NB4 (cell line): Measurements from ENCODE around the gene OR13J1.
A peak's percentile ranks its signal among the peaks of the same experiment; 100 is the strongest.

ENCODE experiments used
- DNase-seq: peaks from one replicate; pipeline ENCODE4 v3.0.0; 2010; ENCODE audit warnings: low read depth
- H3K4me3 ChIP-seq: one replicate; pipeline ENCODE4 v1.5.1; 2011; ENCODE audit warnings: mild to moderate bottlenecking, low read depth, low read length, moderate library complexity
- CTCF ChIP-seq: IDR thresholded peaks from one replicate; pipeline ENCODE4 v1.5.1; 2012; ENCODE audit warnings: low read depth, low read length
- MYC ChIP-seq: IDR thresholded peaks from 2 replicates; pipeline ENCODE4 v1.6.1; 2011; ENCODE audit warnings: low read depth, low read length
- POLR2A ChIP-seq: IDR thresholded peaks from 2 replicates; pipeline ENCODE4 v1.6.1; 2011; ENCODE audit warnings: mild to moderate bottlenecking; ENCODE audit not compliant: insufficient read length; ENCODE audit errors: extremely low read depth
- TF ChIP-seq, protein P1 (sequence below): IDR thresholded peaks from 2 replicates; pipeline ENCODE4 v1.6.1; 2011; ENCODE audit warnings: low read depth, low read length

Gene OR13J1

GRCh38 chr9:35841645-35841900 is 28.6 kb downstream of the OR13J1 start:
- no peak for DNase-seq
- no peak for TF ChIP-seq MYC
- H3K4me3 ChIP-seq = no peak overlapping the region

DNA sequence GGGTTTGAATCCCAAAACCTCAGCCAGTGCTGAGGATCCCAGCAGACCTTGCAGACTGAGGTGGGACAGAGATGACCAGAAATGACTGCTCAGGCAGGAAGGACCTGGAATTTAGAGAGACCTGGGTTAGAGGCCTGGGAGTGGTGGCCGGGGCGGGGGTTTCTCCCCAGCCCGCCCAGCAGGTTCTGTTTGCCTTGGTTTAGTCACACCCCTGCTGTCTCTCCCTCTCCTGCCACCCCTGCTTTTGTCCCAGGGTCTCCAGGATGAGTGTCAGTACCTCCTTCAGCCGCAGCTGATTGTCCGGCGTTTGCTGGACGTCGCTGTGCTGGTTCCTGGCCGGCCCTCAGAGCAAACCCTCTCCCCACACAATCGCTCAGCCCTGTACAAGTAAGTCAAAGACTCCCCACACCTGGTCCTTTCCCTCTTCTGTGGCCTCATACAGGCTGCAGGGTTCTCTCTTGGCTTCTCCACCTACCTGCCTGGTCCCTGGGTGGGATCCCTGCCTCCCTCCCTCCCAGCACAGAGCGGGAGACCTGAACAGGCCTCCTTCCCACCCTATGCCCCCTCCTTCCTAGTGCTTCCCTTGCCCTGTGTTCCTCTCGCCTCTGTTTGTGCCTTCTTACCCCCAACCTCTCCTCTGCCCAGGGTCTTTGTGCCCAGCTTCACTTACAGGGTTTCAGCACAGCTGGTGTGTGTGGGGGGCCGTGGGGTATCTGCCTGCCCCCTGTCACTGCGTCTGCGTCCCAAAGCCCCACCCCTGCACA is 29.1 kb downstream of the OR13J1 start:
- TF ChIP-seq CTCF (no peak), POLR2A (no peak)
- TF ChIP-seq, protein P1, sequence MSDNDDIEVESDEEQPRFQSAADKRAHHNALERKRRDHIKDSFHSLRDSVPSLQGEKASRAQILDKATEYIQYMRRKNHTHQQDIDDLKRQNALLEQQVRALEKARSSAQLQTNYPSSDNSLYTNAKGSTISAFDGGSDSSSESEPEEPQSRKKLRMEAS = no peak
- no peak for DNase-seq
- H3K4me3 ChIP-seq = no peak overlapping the region

DNA sequence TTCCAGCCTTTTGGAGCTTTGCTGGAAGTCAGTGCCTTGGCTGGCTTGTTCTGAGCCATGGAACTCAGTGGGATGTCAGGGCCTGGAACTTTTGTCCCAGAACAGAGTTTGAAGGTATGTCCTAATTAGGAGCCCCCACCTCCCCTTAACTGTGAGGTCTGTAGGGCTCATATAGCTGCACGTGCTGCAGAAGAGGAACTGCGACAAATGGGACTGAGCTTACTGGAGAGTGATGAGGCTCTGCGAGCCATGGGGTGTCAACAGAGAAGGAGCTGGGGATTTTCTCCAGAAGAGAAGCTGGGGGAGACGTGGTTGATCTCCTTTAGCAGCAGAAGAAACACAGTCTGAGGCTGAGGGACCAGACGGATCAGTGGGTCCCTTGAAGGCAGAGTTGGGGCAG is 30.3 kb downstream of the OR13J1 start:
- no peak for DNase-seq
- TF ChIP-seq, protein P1 = no peak
- TF ChIP-seq POLR2A = no peak
- no peak for TF ChIP-seq CTCF
- TF ChIP-seq MYC = no peak
- no peak overlapping the region for H3K4me3 ChIP-seq

DNA sequence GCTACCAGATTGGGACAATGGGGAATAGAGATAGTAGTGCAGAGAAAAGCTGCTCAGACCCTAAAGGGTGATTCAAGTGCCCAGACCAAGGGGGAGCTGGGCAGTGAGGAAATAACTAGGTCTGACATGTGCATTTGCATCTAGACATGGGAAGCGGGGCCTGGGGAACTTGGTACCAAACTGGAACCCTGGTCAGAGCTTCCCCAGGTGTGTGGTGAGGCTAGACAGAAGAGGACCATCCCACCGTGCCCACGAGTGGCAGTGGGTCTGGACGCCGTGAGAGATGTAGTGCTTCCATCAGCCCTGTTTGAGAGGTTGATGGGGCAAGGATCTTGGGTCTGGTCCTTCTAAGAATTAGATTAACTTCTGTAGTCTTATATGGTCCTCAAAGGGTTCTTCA is 33.6 kb downstream of the OR13J1 start:
- no peak for DNase-seq
- no peak overlapping the region for H3K4me3 ChIP-seq
- TF ChIP-seq MYC = no peak
- no peak for TF ChIP-seq POLR2A
- TF ChIP-seq, protein P1 = no peak
- no peak for TF ChIP-seq CTCF

DNA sequence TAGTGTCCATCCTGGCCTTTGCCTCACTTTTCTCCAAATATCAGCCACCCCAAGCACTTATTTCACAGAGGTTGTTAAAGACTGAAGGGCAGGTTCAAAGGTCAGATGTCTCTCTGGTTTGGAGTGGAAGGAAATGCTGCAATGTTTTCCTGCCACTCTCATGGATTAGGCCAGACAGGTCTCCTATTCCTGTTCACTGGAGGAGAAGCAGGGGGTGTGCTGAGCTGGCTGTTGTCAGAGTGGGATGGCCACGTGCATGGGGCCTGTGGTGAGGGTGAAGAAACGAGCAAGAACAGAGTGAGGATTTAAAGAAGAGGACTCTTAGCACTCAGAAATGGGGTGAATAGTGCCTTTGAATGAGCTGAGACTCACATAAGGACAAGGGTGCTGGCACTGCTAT is 34.4 kb downstream of the OR13J1 start:
- no peak for DNase-seq
- TF ChIP-seq, protein P1 = no peak
- TF ChIP-seq CTCF = no peak
- no peak for TF ChIP-seq POLR2A
- TF ChIP-seq MYC = no peak
- H3K4me3 ChIP-seq = no peak overlapping the region

DNA sequence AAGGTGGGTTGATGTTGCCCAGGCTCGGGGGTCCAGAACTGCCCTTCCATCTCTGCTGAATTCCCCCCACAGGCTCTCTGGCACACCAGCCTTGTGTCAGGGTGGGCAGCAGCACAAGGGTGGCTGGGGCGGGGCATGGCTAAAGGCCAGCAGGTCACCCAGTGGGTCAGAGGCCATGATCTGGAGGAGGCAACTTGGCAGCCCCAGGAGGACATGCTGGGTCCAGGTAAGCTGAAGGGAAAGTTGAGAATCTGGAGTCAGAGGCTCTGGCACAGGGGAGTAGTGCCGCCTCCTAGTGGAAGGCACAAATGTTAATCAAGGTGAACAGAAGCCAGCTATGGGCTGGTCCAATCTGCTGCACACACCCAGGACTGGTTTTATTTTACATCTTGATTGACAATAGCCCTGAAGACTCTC is 35.0 kb downstream of the OR13J1 start:
- DNase-seq = no peak
- no peak overlapping the region for H3K4me3 ChIP-seq
- TF ChIP-seq POLR2A (no peak), CTCF (peak; percentile 19), MYC (no peak)
- TF ChIP-seq, protein P1 = no peak
